ENCODE measurements around the gene SYNJ2.

SYNJ2 gene

DNA sequence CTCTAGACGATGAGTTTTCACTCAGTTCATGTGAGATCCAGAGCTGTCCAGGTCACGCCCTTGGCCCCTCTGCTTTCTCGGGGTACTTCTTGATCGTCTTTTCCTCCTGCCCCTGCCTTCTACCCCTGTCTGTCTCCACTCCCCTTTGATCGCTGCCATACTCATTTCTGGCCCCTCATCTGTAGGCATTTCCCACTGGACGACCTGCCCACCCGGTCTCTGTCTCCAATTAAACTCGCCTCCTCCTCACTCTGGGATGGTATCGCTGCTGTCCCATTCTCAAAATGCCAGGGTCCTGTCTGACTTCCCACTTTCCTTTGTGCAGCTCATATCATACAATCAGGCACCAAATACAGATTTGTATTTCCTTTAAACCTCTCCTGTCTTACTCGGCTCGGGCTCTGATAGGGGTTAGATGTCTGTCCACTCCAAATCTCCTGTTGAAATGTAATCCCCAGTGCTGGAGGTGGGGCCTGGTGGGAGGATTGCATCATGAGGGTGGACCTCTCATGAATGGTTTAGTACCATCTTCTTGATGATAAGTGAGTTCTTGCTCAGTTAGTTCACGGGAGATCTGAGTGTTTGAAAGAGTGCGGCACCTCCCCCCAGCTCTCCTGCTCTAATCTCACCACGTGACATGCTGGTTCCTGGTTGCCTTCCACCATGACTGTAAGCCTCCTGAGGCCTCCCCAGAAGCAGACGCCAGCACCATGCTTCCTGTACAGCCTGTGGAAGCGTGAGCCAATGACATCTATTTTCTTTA, 3.5 kb upstream of the SYNJ2 start:
- TF ChIP-seq CEBPB (IDR thresholded peaks at IDR 0.05) (peak; percentile 60; the same call in 1 of the 2 replicates), ZBTB7A (IDR thresholded peaks at IDR 0.05; ENCODE audit: low read depth) (no peak), EGR1 (IDR thresholded peaks at IDR 0.05) (no peak), YY1 (IDR thresholded peaks at IDR 0.05; ENCODE audit: low read depth) (no peak)

- no peak for TF ChIP-seq TCF12 (IDR thresholded peaks at IDR 0.05; ENCODE audit: low read depth)
- no peak for TF ChIP-seq ZBTB7A (IDR thresholded peaks at IDR 0.05; ENCODE audit: low read depth)
- no peak for TF ChIP-seq NFIC (IDR thresholded peaks at IDR 0.05)
- no peak for TF ChIP-seq EP300 (IDR thresholded peaks at IDR 0.05; ENCODE audit: borderline replicate concordance)
- no peak for TF ChIP-seq TEAD4 (IDR thresholded peaks at IDR 0.05)
- TF ChIP-seq CREB1 (IDR thresholded peaks at IDR 0.05; ENCODE audit: low read depth), result no peak
- TF ChIP-seq RAD21 (IDR thresholded peaks at IDR 0.05; ENCODE audit: low read depth), result no peak
Observed at GRCh38 chr6:157980288-157981131, 1.2 kb upstream of the SYNJ2 start.

GRCh38 chr6:157981132-157981394, 600 bp upstream of the SYNJ2 start:
- TF ChIP-seq NFIC (IDR thresholded peaks at IDR 0.05), result no peak
- TF ChIP-seq CEBPB (IDR thresholded peaks at IDR 0.05), result no peak
- TF ChIP-seq MAX (IDR thresholded peaks at IDR 0.05), result no peak
- TF ChIP-seq, protein P1, sequence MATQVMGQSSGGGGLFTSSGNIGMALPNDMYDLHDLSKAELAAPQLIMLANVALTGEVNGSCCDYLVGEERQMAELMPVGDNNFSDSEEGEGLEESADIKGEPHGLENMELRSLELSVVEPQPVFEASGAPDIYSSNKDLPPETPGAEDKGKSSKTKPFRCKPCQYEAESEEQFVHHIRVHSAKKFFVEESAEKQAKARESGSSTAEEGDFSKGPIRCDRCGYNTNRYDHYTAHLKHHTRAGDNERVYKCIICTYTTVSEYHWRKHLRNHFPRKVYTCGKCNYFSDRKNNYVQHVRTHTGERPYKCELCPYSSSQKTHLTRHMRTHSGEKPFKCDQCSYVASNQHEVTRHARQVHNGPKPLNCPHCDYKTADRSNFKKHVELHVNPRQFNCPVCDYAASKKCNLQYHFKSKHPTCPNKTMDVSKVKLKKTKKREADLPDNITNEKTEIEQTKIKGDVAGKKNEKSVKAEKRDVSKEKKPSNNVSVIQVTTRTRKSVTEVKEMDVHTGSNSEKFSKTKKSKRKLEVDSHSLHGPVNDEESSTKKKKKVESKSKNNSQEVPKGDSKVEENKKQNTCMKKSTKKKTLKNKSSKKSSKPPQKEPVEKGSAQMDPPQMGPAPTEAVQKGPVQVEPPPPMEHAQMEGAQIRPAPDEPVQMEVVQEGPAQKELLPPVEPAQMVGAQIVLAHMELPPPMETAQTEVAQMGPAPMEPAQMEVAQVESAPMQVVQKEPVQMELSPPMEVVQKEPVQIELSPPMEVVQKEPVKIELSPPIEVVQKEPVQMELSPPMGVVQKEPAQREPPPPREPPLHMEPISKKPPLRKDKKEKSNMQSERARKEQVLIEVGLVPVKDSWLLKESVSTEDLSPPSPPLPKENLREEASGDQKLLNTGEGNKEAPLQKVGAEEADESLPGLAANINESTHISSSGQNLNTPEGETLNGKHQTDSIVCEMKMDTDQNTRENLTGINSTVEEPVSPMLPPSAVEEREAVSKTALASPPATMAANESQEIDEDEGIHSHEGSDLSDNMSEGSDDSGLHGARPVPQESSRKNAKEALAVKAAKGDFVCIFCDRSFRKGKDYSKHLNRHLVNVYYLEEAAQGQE (IDR thresholded peaks at IDR 0.05; ENCODE audit: low read depth), result no peak
- TF ChIP-seq RAD21 (IDR thresholded peaks at IDR 0.05; ENCODE audit: low read depth), result no peak
- TF ChIP-seq YY1 (IDR thresholded peaks at IDR 0.05; ENCODE audit: low read depth), result no peak
- TF ChIP-seq EP300 (IDR thresholded peaks at IDR 0.05; ENCODE audit: borderline replicate concordance), result no peak
- TF ChIP-seq FOXM1 (IDR thresholded peaks at IDR 0.05; ENCODE audit: borderline replicate concordance, low read depth), result no peak
- no peak for TF ChIP-seq TEAD4 (IDR thresholded peaks at IDR 0.05)
- no peak for TF ChIP-seq CREB1 (IDR thresholded peaks at IDR 0.05; ENCODE audit: low read depth)
- no peak for TF ChIP-seq TCF12 (IDR thresholded peaks at IDR 0.05; ENCODE audit: low read depth)
- no peak for TF ChIP-seq EGR1 (IDR thresholded peaks at IDR 0.05)
- TF ChIP-seq TAF1 (IDR thresholded peaks at IDR 0.05; ENCODE audit: low read depth), result no peak
- no peak for TF ChIP-seq USF1 (IDR thresholded peaks at IDR 0.05)
- no peak for TF ChIP-seq ZBTB7A (IDR thresholded peaks at IDR 0.05; ENCODE audit: low read depth)

GRCh38 chr6:157982102-157982562, 469 bp downstream of the SYNJ2 start:
- TF ChIP-seq ZBTB7A (IDR thresholded peaks at IDR 0.05; ENCODE audit: low read depth), result peak; percentile 52
- no peak for TF ChIP-seq NFIC (IDR thresholded peaks at IDR 0.05)

DNA sequence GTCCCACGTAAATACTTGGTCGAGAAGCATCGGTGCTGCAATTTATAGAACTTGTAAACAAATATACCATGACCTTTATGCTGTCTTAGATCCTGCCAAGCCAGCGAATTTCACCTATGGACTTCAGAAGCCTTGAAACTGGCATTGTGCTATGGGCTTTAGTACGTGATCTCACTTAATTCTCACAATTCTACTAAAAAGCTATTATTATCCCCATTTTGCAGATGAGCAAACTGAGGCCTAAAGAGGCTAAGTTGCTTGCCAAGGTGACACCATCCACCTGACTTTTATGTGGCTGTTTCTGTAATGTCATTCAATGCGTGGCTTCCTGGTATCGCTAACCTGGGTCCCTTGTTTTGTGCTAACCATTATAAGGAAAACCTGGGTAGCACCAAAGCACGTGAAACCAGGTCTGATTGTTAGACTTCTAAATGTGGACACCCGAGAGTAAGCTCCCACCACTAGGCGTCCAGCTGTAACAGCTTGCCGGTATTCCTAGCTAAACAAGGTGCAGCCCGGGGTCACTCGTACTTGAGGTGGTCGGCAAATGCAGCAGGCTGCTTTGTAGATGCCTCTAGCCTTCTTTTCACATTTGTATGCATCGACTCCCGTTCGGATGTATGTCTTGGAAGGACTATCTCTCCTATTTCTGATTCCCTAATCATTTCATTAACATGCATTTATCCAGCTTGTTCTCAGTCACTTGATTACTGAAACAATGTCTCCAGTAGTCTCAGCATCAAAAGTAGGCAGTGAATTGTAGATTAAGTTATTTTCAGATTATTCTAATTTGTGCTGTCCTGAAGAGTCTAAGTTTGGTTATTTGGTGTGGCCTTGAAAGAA, 1.1 kb downstream of the SYNJ2 start:
- TF ChIP-seq EGR1 (IDR thresholded peaks at IDR 0.05) (no peak), RAD21 (IDR thresholded peaks at IDR 0.05; ENCODE audit: low read depth) (no peak), MAX (IDR thresholded peaks at IDR 0.05) (no peak), FOXM1 (IDR thresholded peaks at IDR 0.05; ENCODE audit: borderline replicate concordance, low read depth) (no peak)

- TF ChIP-seq EGR1 (IDR thresholded peaks at IDR 0.05) (no peak), YY1 (IDR thresholded peaks at IDR 0.05; ENCODE audit: low read depth) (no peak), TEAD4 (IDR thresholded peaks at IDR 0.05) (no peak)
- TF ChIP-seq, protein P1 (IDR thresholded peaks at IDR 0.05; ENCODE audit: low read depth), result no peak
Observed at GRCh38 chr6:157983406-157984119, 1.9 kb downstream of the SYNJ2 start.

Measured in Ishikawa (cell line).